Stimulated activated naive CD8-positive, alpha-beta T cell treated with anti-CD3 and anti-CD28 coated beads, Interleukin-15, Interleukin-2, amounts not matched to agents 100 U/mL and 50 U/mL, for 24 hours (primary cell): ENCODE data around the gene USP34.
"Not testable (repeated sequence)": the region's sequence is repeated elsewhere in the genome, so short reads cannot be mapped to it uniquely, and the experiment has no call there.

Experiments
- ATAC-seq: fragments of 150-1000 bp; cut with Tn5 transposase; one replicate; pipeline ENCODE4 v1.10.0; 2021
- DNase-seq: peaks from one replicate; pipeline ENCODE4 v3.0.0; 2021

USP34 gene

DNA sequence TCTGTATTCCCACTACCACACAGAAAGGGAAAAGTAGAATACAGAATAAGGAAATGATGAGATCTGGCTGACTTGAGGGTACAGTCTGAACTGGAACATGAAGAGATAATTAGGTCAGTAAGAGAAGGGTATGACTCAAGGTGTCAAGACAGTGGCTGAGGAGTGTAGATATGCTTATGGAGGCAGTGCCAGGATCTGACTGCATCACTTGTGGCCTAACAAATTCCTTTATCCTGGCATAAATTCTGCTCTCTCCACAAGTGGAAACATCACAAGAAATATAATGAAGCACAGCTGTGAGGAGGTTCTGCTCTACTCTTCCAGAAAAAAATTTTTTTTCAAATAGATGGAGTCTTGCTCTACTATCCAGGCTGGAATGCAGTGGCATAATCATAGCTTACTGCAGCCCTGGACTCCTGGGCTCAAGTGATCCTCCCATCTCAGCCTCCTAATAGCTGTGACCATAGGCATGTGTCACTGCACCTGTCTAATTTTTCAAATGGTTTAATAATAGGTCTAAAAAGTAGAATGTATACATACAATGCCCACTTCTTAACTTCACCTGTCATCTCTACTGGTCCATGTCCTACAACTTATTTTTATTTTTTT, 223.6 kb downstream of the USP34 start:
- DNase-seq = no peak
- no peak for ATAC-seq

DNA sequence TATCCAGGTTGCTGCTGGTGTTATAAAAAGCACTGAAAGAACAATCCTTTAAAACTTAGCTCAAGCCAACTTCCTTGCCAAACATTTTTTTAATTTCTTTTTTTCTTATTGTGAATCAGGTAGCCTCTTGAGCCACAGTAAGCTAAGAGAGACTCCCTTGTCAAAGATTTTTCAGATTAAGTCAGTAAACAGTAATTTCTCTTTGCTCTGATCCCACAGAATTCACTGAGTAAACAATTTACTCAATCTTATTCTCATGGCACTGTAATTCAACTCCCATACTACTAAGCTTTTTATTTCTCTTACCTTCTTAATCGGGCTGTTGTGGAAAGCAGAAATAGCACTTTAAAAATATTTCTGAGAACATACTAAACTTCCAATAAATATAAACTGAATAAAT, 226.2 kb downstream of the USP34 start:
- ATAC-seq (no peak), DNase-seq (no peak)

DNA sequence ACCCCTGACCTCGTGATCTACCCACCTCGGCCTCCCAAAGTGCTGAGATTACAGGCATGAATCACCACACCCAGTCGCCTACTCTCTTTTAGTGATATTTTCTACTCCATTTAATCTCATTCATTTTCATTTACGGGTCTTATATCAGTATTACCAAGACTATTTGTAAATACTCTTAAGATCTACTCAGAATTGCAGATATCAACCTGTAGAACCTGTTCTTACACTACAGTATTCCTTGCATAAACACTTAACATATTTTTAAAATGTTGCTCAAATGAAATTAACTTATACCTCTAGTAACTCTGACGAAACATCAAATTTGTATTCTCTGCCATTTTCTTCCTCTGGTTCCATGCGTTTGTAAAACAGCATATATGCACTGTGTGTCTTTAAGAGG, 229.6 kb downstream of the USP34 start:
- DNase-seq = no peak
- no peak for ATAC-seq

DNA sequence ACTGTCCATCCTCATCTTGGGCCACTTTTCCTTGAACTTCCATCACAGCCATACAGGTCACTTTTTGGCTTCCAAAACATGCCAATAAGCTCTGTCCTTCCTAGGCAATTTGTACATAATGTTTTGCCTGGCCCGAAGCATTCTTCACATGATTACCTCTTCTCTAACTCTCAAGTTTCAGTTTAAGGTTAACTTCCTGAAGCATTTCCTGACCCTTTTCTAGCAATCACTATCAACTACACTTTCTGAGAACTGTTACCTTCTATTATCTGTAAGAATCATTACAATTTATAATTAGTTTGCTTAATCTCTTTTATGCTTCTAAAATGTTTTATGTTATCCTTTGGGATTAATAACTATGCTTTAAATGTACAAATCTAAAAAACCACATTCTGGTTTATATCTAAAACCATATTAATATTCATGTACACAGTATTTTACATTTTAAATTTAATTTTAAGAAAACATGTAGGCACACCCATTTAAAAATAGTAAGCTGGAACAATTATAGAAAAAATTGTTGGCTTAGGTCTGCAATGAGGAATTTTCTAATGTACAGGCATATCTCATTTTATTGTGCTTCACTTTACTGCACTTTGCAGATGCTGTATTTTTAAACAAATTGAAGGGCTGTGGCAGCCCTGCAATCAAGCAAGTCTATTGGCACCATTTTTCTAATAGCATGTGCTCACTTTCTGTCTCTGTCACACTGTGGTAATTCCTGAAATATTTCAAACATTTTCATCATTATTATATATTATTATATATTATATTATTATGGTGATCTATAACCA, 232.5 kb downstream of the USP34 start:
- ATAC-seq (no peak), DNase-seq (no peak)

DNA sequence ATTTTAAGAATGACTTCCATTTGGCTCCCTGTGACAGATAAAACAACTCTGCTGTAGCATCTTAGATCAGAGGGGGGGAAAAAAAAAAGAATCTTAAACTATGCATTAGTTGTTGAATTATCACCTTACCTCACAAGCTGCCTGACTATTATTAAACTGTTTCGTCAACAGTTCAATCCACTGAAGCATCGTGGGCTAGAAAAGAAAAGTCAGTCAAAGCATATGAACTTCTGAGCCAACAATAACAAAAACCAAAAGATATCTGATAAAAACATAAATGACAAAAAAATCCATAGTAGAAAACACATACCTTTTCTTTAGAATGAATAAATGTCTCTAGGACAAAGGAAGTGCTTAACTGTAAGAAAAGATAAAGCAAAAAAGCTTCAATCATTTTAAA, 235.2 kb downstream of the USP34 start:
- ATAC-seq (no peak), DNase-seq (no peak)

DNA sequence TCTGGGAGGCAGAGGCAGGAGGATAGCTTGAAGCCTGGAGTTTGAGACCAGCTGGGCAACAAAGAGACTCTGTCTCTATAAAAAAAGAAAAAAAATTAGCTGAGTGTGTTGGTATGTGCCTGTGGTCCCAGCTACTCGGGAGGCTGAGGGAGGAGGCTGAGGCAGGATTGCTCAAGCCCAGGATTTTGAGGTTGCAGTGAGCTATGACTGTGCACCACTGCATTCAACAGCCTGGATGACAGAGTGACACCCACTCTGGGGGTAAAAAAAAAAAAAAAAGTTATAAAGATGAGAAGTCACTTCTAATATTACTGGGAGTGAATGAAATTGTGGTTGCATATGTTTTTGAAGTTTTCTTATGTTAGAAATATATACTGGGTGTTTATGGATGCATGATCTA, 237.3 kb downstream of the USP34 start:
- DNase-seq = no peak
- peak; percentile 46 for ATAC-seq

DNA sequence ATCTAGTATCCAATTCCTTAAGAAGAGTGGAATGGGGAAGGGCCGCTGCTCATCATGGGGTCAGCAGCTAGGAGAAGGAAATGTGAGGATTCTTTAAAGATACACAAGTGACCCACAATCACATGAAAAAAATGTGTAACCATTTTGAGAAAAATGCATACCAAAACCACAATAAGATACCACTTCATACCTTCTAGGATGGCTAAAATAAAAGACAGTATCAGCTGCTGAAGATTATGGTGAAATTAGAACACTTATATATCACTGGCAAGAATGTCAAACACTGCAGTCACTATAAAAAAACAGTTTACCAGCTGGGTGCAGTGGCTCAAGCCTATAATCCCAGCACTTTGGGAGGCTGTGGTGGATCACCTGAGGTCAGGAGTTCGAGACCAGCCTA, 241.0 kb downstream of the USP34 start:
- ATAC-seq (no peak), DNase-seq (no peak)

DNA sequence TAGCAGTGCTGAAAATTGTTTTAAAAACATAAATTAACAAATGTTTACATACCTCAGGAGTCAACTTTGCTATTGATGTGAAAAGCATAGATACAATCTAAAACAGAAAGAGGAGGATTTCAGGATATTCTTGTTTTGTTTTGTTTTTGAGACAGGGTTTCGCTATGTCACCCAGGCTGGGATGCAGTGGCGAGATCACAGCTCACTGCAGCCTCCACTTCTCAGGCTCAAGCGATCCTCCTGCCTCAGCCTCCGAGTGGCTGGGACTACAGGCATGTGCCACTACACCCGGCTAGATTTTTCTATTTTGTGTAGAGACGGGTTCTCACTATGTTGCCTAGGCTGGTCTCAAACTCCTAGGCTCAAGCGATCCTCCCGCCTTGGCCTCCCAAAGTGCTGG, 248.3 kb downstream of the USP34 start:
- DNase-seq = no peak

DNA sequence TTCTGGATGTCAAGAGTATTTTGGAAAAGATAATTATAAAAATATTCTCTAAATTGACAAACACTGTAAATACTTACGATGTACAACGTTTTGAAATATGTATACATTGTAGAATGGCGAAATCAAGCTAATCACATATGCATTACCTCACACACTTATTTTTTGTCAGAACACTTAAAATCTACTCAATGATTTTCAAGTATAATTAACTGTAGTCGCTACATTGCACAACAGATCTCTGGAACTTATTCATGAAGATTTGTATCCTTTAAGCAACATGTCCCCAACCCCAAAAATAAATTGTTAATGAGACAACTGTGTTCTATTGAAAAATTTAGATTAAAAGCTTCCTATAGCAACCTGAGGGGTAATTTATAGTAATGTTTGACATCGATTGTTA, 249.1 kb downstream of the USP34 start:
- DNase-seq (no peak), ATAC-seq (no peak)

More for the DNA sequence above, 248.3 kb downstream of the USP34 start:
- no peak for ATAC-seq

DNA sequence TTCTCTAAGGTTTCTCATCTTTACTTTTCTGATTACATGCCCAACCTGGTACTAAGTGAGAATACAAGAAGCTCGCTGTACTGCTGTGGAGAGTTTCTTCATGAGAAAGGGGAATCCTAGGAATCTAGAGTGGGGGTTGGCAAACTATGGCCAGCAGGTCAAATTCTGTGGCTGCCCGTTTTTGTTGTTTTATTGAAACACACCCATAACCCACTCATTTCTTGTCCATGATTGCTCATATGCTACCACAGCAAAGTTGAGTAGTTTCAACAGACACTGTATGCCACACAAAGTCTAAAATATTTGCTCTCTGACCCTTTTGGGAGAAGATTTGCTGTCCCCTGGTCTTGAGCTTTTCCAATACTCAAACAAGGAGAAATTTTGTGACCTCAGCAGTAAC, 250.1 kb downstream of the USP34 start:
- no peak for DNase-seq
- ATAC-seq = no peak

DNA sequence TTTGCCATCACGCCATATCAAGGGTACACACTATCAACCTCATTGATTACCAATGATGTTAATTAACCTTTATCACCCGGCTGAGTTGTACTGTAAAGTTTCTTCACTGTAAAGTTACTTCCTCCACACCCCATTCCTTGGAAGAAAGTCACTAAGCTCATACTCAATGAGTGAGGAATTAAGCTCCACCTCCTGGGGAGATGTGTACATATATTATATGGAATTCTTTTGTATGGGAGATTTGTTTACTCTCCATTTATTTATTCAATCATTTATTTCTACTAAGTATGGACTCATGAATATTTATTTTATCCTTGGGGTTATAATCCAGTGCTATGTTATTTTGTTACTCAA, 252.1 kb downstream of the USP34 start:
- DNase-seq (no peak), ATAC-seq (no peak)

DNA sequence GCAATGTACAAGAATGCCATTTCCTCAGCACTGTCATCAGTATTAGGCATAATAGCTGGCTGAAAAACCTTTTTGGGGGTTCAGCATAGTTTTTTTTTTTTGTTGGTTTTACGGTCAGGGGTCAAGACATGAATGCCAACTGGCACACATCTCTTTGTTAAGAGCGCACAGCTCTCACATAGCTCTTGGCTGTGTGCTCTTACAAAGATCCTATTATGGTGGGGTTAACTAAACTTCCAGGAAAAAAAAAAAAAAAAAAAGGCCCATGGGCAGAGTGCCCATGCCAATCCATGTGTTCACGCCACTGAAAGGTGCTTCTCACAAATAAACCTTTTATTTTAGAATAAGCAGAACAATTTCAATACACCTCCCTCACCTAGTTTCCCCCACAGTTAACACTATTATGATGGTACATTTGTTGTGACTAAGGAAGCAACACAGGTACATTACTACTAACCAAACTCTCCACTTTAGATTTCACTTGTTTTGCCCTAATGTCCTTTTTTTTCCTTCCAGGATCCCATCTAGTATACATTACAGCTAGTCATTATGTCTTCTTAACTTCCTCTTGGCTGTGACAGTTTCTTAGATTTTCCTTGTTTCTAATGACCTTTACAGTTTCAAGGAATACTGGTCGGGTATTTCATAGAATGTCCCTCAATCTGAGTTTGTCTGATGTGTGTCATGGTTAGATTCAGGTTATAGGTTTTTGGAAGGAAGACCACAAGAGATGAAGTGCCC, 252.6 kb downstream of the USP34 start:
- DNase-seq (no peak), ATAC-seq (no peak)

DNA sequence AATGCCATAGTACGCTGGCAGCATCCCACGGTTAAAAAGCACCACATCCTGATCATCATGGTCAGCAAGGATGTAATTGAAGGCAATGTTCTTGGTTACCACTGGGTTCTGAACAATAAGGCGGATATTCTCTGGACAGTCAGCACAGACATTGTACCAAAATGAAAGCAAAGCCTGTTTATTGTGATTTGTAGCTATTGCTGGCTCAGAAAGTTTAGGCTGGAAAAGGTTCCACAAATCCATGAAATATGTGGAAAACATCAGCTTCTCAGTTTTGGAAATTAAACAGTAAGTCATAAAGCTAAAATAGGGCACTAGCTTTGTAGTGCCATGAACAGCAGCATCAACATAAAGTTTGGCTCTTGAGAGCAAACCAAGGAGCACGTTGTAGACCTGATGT, 256.7 kb downstream of the USP34 start:
- ATAC-seq = no peak
- no peak for DNase-seq

DNA sequence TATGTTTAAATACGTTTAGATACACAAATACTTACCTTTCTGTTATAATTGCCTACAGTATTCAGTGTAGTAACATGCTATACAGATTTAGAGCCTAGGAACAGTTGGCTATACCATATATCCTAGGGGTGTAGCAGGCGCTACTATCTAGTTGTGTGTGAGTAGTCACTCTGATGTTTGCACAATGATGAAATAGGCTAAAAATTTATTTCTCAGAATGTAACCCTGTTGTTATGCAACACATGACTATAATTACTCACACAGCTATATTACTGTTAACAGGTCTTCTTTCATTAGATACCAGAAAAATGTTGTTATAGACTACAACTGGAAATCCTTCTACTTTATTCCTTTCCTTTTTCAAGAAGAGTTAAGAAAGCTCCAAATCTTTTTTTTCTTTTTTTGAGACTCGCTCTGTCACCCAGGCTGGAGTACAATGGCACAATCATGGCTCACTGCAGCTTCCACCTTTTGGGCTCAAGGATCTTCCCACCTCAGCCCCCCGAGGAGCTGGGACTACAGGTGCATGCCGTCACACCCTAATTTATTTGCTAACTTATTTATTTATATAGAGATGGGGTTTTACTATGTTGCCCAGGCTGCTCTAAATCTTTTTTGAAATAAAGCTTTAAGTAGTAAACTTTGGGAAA, 260.4 kb downstream of the USP34 start:
- ATAC-seq (no peak), DNase-seq (no peak)

DNA sequence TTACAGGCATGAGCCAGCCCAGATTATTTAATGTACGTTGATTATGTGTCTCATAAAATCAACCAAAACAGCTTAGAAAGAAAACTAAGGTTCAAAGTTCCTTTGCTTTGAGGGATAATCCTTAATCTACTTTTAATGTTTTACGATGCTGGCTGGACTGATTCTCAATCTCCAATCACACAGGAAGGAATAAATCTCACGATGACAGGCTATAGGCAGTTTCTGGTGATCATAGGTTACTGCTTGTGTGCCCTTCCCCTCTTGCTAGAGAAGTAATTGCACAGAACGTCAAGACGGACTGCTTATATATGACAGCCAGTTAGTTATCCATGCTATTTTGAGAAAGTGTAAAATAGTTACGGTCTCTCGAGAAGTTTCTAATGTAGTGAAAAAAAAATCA, 265.8 kb downstream of the USP34 start:
- DNase-seq (no peak), ATAC-seq (no peak)

DNA sequence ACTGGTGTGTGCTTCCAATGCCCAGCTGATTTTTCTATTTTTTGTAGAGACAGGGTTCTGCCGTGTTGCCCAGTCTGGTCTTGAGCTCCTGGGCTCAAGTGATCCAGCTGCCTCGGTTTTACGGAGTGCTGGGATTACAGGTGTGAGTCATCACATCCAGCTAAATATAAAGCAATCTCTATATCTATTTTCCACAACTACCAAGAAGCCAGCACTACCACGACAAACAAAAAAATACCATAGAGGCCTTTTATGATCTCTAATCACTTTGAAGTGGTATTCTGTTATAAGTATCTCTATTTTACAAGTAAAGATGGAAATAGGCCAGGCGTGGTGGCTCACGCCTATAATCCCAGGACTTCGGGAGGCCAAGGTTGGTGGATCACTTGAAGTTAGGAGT, 274.2 kb downstream of the USP34 start:
- no peak for ATAC-seq
- no peak for DNase-seq

DNA sequence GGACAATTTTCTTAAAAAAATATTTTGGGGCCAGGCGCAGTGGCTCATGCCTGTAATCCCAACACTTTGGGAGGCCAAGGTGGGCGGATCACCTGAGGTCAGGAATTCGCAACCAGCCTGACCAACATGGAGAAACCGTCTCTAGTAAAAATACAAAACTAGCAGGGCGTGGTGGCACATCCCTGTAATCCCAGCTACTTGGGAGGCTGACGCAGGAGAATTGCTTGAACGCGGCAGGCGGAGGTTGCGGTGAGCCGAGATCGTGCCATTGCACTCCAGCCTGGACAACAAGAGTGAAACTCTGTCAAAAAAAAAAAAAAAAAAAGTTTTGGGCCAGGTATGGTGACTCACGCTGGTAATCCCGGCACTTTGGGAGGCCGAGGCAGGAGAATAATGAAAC, 276.2 kb downstream of the USP34 start:
- DNase-seq, ATAC-seq: not testable (repeated sequence)

DNA sequence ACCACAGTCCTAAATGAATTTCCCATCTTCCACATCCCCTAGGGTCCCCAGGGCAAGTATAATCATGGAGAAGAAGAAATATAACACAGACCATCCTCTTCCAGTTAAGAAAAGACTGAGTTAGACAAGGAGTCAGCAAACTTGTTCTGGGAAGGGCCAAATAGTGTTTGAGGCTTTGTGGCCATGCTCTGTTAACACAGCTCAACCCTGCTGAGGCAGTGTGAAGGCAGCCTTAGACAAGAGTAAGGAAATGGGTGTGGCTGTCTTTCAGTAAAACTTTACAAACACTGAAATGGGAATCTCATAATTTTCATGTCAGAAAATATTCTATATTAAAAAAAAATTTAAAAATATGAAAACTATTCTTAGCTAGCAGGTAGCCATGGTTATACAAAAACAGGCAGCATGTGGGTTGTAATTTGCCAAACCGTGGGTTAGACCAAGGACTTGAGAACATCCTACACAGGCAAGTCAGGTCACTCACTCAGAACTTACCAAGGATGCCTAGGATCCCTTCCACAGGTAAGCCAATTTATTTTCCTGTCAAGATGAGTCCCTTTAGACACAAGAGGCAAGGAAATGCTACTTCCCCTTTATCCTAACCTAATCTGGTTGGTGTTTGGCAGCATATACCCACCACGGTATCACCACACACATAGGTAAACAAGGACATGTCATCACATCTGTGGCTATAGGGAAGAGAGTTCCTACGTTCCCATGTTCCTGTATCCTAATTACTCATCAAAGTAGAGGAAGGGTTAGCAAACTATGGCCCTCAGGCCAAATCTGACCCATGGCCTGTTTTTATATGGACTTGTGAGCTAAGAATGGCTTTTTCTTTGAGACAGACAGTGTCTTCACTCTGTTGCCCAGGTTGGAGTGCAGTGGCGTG, 277.0 kb downstream of the USP34 start:
- ATAC-seq (no peak), DNase-seq (no peak)

DNA sequence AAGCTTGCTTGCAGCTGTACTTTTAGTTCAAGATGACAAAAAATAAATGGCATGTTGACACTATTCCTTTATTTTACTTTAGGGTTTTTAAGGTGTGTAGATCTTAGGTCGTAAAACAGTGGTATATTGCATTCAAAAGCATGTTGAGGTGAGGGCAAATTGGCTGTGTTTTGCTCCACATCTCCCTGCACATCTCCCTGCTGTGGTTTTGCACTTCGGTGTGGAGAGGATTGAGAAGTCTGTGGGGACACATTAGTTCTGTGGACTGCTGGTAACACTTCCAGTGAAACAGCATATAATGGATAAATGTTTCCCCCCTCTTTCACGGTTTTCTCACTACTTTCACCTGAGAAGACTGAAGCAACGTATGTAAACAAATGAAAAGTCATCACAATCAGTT, 283.8 kb downstream of the USP34 start:
- no peak for DNase-seq
- no peak for ATAC-seq

DNA sequence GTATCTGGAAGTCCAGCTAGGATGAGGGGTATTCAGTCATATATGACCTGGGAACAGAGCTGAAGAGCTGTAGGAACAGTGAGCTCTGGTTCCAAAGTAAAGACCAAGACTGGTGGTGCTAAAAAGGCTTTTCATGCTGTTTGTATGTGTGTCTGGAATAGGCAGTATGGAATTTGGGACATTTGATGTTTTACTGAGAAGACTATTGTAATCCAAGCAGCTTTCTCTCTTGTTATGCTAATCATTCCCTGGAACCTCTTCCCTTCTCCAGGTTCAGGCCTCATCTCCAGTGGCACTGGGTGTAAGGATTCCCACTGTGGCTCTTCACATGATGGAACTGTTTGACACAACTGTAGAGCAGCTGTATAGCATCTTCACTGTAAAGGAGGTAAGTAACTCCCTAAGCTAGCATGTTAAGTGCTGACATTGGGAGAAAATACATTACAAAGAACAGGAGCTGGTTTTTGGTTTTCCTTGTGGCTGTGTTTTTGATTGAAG, 285.6 kb downstream of the USP34 start:
- DNase-seq = no peak
- ATAC-seq = no peak

DNA sequence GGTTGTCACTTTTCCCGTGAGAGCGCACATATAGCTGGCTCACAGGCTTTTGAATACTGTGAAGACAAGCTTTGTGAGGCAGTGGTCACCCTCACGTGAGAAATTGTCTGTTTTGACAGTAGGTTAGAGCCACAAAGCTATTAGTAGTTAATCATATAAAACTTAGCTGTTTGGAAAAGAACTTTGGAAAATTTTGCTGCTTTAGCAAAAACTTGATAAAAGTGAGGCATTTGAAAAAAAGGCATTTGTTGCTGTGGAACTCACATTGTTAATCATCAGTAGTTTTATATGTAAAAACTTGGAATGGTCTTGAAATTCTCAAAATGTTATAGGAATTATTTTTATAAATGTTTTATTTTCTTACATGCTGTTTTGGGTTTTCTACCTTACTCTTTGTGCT, 286.6 kb downstream of the USP34 start:
- no peak for DNase-seq
- ATAC-seq = no peak

DNA sequence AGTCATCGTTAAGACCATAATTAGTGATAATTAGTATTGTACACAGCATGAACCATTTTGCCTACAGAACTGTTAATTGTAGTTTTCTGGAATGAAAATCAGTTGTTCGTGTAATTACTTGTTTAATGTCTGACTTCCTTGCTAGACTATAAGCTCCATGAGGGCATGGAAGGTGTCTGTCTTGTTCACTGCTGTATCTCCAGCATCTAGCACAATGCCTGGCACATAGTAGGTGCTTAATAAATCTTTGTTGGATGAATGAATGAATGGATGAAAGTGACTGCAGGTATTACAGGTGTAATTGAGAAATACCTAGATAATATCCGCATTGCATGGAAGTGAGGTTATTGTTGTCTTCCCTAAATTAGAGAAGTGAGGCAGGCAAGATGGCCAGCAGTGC, 287.1 kb downstream of the USP34 start:
- DNase-seq (no peak), ATAC-seq (no peak)
